GM21717 (cell line): ENCODE data around the gene OR2V1.
"Not testable (repeated sequence)": the region's sequence is repeated elsewhere in the genome, so short reads cannot be mapped to it uniquely, and the experiment has no call there.

ENCODE experiments used
- ATAC-seq: cut with Tn5 transposase; IDR thresholded peaks from one replicate; pipeline ENCODE4 v1.9.1; 2021; ENCODE audit warnings: mild to moderate bottlenecking, moderate library complexity; ENCODE audit not compliant: unreplicated experiment

Gene OR2V1

GRCh38 chr5:181131514-181131913, 545 bp upstream of the OR2V1 start:
- no peak for ATAC-seq

- not testable (repeated sequence) for ATAC-seq
These were observed 888 bp downstream of the OR2V1 start for GRCh38 chr5:181130081-181130480.

DNA sequence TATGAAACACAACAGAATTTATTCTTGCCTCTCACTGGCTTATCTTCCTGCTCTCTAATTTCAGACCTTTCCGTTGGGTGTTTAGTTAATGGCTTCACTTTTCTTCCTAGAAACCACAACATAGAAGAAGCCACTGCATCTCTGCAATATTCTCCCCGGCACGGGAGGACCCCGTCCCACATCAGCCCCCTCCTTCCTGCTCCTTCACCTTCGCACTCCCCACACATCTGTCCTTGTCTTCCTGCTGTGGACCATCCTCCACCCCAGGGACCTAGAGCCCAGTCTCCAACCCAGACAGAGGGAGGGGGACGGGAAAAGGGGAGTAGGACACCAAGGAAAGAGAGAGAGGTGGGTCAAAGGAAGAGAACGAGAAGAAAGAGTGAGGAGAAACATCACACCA, 1.4 kb downstream of the OR2V1 start:
- ATAC-seq, result no peak

DNA sequence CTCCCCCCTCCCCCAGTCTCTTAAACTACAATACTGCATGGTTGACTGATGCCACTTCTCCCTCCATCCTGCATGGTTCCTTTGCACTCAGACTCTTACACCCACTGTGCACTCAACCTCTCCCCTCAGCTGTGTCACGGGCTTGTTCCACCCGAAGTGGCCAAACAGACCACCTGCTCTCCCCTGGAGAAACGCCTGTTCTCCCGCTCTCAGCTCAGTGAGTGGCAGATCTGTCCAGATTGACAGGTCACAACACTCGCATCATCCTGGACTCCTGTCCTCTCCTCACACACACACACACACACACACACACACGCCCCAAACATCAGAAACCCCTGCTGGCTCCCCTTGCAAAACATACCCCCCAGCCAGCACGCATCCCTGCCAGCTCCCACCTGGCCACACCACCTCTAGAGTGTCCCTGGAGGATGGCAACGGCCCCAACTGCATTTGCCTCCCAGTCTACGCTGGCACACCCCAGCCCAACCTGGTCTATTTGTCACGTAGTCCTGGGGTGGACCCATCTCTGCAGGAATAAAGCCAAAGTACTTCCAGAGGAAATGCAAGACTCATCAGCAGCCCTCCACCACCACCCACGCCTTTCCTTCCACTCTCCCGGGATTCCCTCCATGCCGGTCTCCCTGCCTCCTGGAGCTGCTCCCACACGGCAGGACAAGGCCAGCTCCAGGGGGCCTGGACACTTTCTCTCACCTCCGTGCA, 2.9 kb downstream of the OR2V1 start:
- ATAC-seq, result no peak

DNA sequence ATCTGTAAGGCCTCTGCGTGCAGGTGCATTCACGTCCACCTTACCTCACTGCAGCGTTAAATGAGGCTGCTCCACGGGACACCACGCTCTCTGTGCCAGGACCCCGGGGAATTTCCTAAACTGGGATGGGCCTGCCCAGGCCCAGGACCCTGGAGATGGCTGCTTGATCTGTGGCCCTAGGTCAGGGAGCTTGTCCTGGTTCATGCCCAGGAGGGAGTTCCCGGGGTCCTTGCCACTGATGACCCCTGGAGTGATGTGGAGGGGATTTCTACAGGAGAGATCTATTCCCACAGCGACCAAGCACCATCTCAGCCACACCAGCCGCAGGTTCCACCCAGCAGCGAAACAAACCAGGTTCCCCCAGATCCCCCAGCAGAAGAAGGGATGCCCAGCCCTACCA, 3.5 kb downstream of the OR2V1 start:
- ATAC-seq, result no peak

DNA sequence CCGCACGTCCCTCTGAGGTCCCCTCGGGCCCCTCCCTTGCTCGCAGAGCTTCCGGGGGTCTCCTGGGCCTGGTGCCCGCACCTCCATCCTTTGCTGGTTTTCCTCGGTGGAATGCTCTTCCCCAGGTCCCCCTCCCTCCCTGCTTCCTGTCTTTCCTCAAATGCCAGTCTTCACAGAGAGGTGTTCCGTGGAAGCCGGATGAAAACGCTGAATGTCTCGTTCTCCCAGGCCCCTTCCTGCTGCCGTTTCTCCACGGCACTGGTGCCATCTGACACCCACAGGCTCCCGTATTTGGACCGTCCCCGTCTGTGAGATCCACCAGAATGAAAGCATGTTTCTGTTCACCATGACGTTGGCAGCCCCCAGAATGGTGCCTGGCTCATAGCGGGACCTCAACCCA, 4.1 kb downstream of the OR2V1 start:
- no peak for ATAC-seq

DNA sequence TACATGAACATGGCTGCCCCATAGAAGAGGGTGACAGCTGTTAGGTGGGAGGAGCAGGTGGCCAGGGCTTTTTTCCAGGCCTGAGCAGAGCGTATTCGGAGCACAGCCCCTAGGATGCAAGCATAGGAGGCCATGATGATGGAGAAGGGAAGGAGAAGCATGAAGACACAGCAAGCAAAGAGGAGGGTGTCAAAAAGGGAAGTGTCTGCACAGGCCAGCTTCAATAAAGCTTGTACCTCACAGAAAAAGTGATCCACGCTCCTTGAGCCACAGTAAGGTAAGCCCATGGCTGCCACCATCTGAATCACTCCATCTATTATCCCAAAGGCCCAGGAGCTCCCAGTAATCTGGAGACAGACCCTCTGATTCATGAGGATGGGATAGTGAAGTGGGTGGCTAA, 6.4 kb downstream of the OR2V1 start:
- no peak for ATAC-seq

DNA sequence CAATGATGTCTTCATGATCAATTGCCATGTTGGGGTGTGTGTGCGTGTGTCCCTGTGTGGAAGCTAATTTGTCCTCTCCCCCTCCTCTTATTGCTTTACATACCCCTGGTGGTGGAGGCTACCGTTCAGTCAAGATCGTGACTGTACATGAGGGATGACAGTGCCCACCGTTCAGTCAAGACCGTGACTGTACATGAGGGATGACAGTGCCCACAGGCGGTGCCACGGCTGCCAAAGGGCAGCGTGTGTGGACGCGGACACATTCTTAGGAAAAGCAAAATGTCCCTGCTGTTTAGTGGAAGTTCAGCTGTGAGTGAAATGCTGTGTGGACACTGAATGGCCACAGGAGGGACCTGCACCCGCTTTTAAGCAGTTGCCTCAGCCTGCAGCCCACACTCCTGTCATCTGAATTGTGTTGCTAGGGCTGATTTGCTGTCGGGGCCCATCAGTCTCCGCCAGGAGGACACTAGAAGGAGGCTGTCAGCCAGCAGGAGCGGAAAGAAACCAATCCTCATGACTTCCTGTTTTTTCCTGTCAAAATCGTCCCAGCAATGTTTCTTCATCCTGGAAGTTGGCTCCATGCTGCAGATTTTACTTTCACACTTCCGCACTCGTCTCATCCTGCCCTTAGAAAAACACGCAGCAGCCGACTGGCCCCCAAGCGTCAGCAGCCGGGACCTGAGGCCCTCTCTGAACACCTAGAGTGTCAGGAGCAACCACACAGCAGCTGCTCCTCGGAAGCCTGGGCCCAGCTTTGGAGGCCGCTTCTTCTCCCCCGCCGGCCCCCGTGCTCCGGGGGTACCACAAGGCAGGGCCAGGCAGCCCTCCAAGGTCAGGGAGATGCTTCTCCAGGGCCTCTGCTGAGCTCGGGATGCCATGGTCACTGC, 9.1 kb downstream of the OR2V1 start:
- ATAC-seq, result no peak

- ATAC-seq, result no peak
These were observed 10.2 kb downstream of the OR2V1 start for GRCh38 chr5:181120761-181121160.

GRCh38 chr5:181120306-181120705, 10.7 kb downstream of the OR2V1 start:
- no peak for ATAC-seq

DNA sequence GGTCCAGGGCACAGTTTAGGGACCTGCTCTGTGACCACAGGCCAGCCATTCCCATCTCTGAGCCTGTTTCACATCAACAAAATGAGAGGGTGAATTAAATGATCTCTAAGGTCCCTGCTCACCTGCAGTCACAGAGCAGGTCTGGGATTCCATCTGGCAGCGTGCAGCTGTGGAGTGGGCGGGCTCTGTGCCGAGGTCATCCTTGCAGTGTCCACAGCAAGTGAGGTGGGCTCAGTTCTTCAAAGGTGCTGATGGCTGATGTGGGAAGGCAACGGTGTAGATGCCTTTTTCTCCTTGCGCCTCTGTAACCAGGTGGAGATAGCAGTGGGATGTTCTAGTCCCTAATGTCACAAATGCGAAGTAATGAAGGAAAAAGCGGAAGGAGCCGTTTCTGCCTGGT, 11.9 kb downstream of the OR2V1 start:
- ATAC-seq, result no peak

GRCh38 chr5:181118369-181118768, 12.6 kb downstream of the OR2V1 start:
- ATAC-seq, result no peak

GRCh38 chr5:181114844-181115778, 15.9 kb downstream of the OR2V1 start:
- ATAC-seq, result no peak

DNA sequence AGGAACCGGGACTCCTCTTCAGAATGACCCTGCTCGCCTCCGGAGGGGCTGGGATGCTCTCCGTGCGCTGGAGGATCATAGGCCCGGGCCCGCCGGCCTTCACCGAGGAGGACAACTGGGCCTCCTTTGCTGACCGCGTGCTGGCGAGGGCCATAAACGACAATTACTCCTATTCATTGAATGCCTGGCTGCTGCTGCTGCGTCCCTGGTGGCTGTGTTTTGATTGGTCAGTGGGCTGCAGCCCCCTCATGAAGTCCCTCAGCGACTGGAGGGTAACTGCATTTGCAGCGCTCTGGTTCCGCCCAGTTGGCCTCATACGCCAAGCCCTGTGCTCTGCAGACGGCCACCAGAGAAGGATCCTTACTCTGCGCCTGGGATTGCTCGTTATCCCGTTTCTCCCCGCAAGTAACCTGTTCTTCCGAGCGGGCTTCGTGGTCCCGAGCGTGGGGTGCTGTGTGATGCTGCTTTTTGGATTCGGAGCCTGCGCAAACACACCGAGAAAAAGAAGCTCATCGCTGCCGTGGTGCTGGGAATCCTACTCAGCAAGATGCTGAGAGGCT, 16.6 kb downstream of the OR2V1 start:
- no peak for ATAC-seq

DNA sequence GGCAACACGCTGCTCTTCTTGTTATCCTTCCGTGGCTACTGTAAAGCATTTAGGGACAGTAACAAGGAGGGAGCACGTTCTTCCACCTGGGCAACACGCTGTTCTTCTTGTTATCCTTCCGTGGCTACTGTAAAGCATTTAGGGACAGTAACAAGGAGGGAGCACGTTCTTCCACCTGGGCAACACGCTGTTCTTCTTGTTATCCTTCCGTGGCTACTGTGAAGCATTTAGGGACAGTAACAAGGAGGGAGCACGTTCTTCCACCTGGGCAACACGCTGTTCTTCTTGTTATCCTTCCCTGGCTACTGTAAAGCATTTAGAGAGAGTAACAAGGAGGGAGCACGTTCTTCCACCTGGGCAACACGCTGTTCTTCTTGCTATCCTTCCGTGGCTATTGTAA, 17.4 kb downstream of the OR2V1 start:
- ATAC-seq, result not testable (repeated sequence)

DNA sequence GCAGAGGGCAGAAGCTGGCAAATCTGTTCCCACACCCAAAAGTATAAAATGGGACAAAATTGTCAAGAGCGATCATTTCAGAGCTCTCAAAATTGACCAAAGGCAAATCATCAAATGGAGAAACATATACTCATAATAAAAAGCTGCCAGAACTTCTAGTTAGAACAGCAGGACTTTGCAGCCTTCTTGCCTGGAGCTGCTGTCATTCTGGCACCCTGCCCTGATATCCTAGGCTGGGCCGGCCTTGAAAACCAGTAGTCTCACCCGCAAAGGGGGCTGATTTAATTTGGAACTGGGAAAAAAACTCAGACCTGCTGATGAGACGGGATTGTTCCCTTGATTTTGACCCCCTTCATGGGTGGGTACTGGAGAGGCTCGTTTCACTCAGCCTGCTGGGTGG, 18.5 kb downstream of the OR2V1 start:
- ATAC-seq, result no peak

GRCh38 chr5:181111010-181111409, 20.0 kb downstream of the OR2V1 start:
- ATAC-seq, result no peak

- ATAC-seq, result no peak
These were observed 21.4 kb downstream of the OR2V1 start for GRCh38 chr5:181109489-181110013.

- ATAC-seq, result no peak
These were observed 22.3 kb downstream of the OR2V1 start for GRCh38 chr5:181108578-181109165.

DNA sequence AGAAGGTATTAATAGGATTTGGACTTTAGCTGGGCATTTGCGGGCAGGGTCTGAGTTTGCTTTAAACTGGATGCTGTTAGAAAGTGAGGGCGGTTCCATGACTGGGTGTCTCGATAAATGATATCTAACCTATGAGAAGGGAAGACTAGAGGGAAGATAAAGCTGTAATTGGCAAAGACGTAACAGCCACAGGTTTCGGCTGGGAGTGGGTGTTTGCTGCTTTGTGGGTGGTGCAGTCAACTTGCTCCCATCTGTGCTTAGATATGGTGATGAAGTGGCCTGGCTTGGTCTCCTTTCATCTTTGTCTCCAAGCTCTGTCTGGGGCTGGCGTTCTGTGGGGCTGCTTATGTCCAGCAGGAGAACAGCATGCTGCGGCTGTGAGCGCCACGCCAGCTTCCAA, 23.3 kb downstream of the OR2V1 start:
- ATAC-seq, result no peak
